Measurements from ENCODE around the gene RPL10.
"Not testable (repeated sequence)": the region's sequence is repeated elsewhere in the genome, so short reads cannot be mapped to it uniquely, and the experiment has no call there.

DNA sequence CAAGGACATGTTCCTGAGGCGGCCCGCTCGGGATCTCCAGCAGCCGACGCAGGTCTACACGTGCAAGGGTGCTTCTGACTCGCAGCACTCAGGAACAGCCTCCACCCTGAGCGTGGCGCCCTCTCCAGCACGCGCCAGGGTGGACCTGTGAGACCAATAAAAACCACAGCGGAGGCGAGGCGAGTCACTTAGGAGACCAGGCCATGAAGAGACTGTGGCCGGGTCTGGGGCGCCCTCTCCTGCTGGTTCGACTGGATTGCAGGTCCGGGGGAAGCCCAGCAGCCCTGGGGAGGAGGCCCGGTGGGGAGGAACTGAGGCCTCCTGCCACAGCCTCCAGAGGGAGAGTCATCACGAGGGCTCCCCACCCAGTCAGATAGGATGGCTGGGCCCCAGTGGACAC is 10.1 kb upstream of the RPL10 start:
- TF ChIP-seq, protein P1, sequence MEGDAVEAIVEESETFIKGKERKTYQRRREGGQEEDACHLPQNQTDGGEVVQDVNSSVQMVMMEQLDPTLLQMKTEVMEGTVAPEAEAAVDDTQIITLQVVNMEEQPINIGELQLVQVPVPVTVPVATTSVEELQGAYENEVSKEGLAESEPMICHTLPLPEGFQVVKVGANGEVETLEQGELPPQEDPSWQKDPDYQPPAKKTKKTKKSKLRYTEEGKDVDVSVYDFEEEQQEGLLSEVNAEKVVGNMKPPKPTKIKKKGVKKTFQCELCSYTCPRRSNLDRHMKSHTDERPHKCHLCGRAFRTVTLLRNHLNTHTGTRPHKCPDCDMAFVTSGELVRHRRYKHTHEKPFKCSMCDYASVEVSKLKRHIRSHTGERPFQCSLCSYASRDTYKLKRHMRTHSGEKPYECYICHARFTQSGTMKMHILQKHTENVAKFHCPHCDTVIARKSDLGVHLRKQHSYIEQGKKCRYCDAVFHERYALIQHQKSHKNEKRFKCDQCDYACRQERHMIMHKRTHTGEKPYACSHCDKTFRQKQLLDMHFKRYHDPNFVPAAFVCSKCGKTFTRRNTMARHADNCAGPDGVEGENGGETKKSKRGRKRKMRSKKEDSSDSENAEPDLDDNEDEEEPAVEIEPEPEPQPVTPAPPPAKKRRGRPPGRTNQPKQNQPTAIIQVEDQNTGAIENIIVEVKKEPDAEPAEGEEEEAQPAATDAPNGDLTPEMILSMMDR (IDR thresholded peaks at IDR 0.05): not testable (repeated sequence)
- TF ChIP-seq POLR2A (IDR thresholded peaks at IDR 0.05): not testable (repeated sequence)

All from right lobe of liver (tissue), 4 donors.